Natural killer cell treated with Interleukin-12 subunit alpha and Interleukin-12 subunit beta and Interleukin-15 and Interleukin-18, amount 100 ng/mL, for 72 hours (primary cell): ENCODE results near the gene ZNF331. TPM values are rescaled to one million over a fixed set of nuclear protein-coding genes. Genes with fewer than 3 reads are reported as not detected.
"Not testable (repeated sequence)": the region's sequence is repeated elsewhere in the genome, so short reads cannot be mapped to it uniquely, and the experiment has no call there.

ENCODE experiments used
- ATAC-seq, 2 donors: fragments of 150-1000 bp; cut with Tn5 transposase in 1 of 2; sonication (Bioruptor Pico), chemical (Tn5 transposase) in 1 of 2; 2 replicates each; pipeline ENCODE4 v1.10.0; 2021
- DNase-seq: peaks from one replicate; pipeline ENCODE4 v3.0.0; 2022; ENCODE audit warnings: low spot score
- H3K27ac Mint-ChIP-seq, 2 donors: 1 replicate in 1 of 2; 2 replicates in 1 of 2; pipeline ENCODE4 v1.8.0; 2022; ENCODE audit warnings: mixed read lengths in 2 of 2, mild to moderate bottlenecking in 1 of 2, moderate library complexity in 1 of 2
- H3K27me3 Mint-ChIP-seq, 2 donors: 1 replicate in 1 of 2; 2 replicates in 1 of 2; pipeline ENCODE4 v1.8.0; 2022; ENCODE audit warnings: mixed read lengths in 2 of 2
- H3K36me3 Mint-ChIP-seq: one replicate; pipeline ENCODE4 v1.8.0; 2022; ENCODE audit warnings: mixed read lengths
- H3K4me1 Mint-ChIP-seq, 2 donors: 1 replicate in 1 of 2; 2 replicates in 1 of 2; pipeline ENCODE4 v1.8.0; 2022; ENCODE audit warnings: low read depth in 2 of 2, mixed read lengths in 2 of 2, mild to moderate bottlenecking in 1 of 2
- H3K4me3 Mint-ChIP-seq: one replicate; pipeline ENCODE4 v1.8.0; 2022; ENCODE audit warnings: mixed read lengths
- H3K9me3 Mint-ChIP-seq: 2 replicates; pipeline ENCODE4 v1.8.0; 2022; ENCODE audit warnings: mixed read lengths
- total RNA-seq, 2 donors: library from RNA; stranded (reverse); gene quantifications; one replicate each; pipeline ENCODE4 v1.2.3, GENCODE V29; 2022

Gene ZNF331
- total RNA-seq, 2 donors from 2014 or later, result 12.0 to 15.1 TPM

DNA sequence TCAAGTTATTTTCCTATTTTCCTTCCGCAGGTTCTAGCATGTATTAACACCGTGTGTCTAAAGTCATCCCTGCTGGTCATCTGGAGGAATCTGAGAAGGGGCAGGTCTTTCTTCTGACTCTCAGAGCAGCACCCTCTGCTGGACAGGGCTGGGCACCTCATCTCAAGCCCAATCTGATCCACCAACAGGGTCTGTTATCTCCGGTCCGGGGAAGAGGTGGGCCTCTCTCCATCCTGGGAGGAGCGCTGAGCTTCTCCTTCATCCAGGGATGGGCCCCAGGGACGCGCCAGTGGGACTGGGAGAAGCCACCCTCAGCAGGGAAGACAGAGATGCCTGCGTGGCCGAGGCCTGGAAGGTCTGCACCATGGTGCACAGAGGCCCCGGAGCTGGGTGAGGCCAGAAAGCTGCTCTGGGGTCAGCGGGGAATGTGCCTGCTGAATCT, 26.0 kb upstream of the ZNF331 start:
- peak; percentile 68 for DNase-seq
- Mint-ChIP-seq H3K27me3 (peaks cover 0 to 11% of the 10 kb centered on the region in 2 donors), H3K36me3 (no peaks in the 10 kb centered on the region), H3K9me3 (no peaks in the 10 kb centered on the region), H3K4me3 (no peak overlapping the region), H3K4me1 (no peaks in the 10 kb centered on the region), H3K27ac (no peak overlapping the region)
- peak; percentile 62 to 79 for ATAC-seq

DNA sequence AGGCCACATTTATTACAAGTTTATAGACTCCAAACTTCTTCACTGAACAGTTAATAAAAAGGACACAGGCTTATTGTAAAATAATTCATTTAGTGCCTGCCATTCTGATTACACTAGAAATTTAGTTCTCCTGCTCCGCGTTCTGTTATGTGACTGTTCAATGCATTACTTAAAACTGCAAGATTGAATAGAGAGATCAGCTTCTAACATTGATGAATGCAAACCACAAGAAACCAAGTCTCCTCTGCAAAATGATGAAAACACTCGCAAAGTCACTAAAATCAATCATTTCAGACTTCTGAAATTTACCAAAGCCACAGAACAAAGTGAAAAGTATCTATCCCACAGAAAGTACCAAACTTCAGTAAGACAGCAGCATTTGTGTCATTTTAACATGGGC, 22.9 kb upstream of the ZNF331 start:
- H3K27ac Mint-ChIP-seq, H3K27me3 Mint-ChIP-seq, H3K36me3 Mint-ChIP-seq, H3K4me1 Mint-ChIP-seq, H3K4me3 Mint-ChIP-seq, DNase-seq, ATAC-seq: not testable (repeated sequence)
- H3K9me3 Mint-ChIP-seq, result peaks cover 12% of the 10 kb centered on the region

DNA sequence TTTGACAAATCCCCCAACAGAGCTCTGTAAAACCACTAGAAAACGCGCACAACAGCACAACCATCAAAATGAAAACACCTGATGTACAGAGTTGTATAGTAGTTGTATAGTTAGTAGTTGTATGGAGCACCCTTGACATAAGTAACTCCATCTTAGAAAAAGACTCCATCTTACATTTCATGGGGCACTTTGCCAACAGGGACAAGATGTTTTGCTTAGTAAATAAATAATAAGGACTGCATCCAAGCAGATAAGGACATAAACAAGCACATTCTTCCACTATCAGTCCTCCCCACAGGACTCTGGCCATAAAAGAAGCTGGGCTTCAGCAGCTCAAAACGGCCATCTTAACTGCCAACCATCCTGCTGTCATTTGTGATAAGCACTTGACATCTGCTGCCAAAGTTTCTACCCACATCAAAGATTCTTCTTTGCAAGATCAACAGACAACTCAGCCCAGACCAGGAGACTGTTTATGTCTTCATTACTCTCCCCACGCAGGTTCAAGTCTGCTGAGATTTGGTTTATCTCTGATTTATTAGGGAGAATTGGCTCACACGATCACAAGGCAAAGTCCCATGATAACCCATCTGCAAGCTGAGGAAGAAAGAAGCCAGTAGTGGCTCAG, 20.7 kb upstream of the ZNF331 start:
- no peak for ATAC-seq
- no peak overlapping the region for H3K27ac Mint-ChIP-seq
- H3K4me3 Mint-ChIP-seq, result no peak overlapping the region
- H3K4me1 Mint-ChIP-seq, result peaks cover 17 to 20% of the 10 kb centered on the region in 2 donors
- DNase-seq, result no peak
- peaks cover 12% of the 10 kb centered on the region for H3K9me3 Mint-ChIP-seq
- H3K36me3 Mint-ChIP-seq, result peaks cover 15% of the 10 kb centered on the region
- H3K27me3 Mint-ChIP-seq, result no peaks in the 10 kb centered on the region

DNA sequence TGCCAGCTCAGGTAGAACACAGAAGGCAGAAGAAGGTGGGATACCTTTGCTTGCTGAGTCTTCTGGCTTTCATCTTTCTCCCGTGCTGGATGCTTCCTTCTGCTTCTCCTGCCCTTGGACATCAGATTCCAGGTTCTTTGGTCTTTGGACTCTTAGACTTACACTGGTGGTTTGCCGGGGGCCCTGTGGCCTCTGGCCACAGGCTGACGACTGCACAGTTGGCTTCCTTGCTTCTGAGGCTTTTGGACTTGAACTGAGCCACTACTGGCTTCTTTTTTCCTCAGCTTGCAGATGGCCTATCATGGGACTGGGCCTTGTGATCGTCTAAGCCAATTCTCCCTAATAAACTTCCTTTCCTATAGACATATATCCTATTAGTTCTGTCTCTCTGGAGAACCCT, 19.8 kb upstream of the ZNF331 start:
- Mint-ChIP-seq H3K4me1 (peaks cover 22% of the 10 kb centered on the region in 2 donors), H3K27ac (no peak overlapping the region), H3K4me3 (no peak overlapping the region), H3K27me3 (no peaks in the 10 kb centered on the region), H3K36me3 (peaks cover 20% of the 10 kb centered on the region), H3K9me3 (peaks cover 12% of the 10 kb centered on the region)
- DNase-seq (no peak), ATAC-seq (no peak)

DNA sequence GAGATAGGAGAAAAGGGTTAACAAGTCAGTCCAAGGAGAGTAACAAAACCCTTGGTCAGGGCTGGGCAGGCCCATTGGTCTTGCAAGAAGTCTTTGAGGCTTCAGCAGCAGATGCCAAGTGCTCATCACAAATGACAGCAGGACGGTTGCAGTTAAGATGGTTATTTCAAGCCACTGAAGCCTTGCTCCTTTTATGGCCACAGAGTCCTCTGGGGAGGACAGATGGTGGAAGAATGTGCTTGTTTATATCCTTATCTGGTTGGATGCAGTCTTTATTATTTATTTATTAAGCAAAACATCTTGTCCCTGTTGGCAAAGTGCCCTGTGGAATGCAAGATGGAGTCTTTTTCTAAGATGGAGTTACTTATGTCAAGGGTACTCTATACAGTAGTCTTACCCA, 19.2 kb upstream of the ZNF331 start:
- Mint-ChIP-seq H3K27me3 (no peaks in the 10 kb centered on the region), H3K4me1 (peaks cover 22% of the 10 kb centered on the region in 2 donors), H3K4me3 (peak overlapping the region; percentile 15), H3K9me3 (peaks cover 12% of the 10 kb centered on the region), H3K36me3 (peaks cover 24% of the 10 kb centered on the region), H3K27ac (peak overlapping the region in 1 of 2 donors; percentile 1)
- ATAC-seq (no peak), DNase-seq (no peak)

DNA sequence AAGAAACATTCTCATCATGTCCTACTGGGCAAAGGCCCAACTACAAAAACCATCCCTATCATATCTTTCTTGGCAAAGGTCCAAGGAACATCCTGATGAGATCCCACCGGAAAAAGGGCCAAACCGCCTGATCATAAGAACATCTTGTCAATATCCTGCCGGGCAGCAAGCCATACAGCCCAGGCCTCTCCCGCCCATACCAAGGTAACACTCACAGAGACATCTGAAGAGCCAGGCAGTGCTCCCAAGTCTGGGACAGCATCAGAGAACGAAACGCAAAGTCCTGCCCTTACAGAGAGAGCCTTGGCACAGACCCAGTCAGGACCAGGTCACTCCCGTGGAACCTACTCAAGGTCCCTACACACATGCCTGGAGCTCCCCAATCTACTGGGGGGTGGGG, 18.5 kb upstream of the ZNF331 start:
- peaks cover 14% of the 10 kb centered on the region for H3K9me3 Mint-ChIP-seq

DNA sequence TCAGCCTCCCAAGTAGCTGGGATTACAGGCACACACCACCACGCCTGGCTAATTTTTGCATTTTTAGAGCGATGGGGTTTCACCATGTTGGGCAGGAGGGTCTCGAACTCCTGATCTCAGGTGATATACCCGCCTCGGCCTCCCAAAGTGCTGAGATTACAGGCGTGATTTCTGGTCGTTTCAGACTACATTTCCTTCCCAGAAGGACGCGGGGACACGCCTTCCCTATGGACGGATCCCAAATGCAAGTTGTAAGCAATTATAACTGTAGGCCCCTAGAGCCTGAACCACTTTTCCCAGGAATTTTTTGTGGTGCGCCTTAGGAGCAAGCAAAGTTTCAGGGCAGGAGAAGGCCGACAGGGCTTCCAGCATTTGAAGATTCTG, 17.8 kb upstream of the ZNF331 start:
- ATAC-seq, result no peak
- Mint-ChIP-seq H3K9me3 (peaks cover 14% of the 10 kb centered on the region), H3K27ac (peak overlapping the region; percentile 94 to 95), H3K4me1 (peaks cover 22% of the 10 kb centered on the region in 2 donors), H3K36me3 (peaks cover 34% of the 10 kb centered on the region), H3K27me3 (no peaks in the 10 kb centered on the region), H3K4me3 (peak overlapping the region; percentile 100)
- DNase-seq, result no peak

More for the DNA sequence above, 18.5 kb upstream of the ZNF331 start:
- Mint-ChIP-seq H3K27ac (peak overlapping the region in 1 of 2 donors; percentile 1), H3K4me1 (peaks cover 22% of the 10 kb centered on the region in 2 donors), H3K4me3 (peak overlapping the region; percentile 15), H3K27me3 (no peaks in the 10 kb centered on the region), H3K36me3 (peaks cover 31% of the 10 kb centered on the region)
- DNase-seq (no peak), ATAC-seq (no peak)

DNA sequence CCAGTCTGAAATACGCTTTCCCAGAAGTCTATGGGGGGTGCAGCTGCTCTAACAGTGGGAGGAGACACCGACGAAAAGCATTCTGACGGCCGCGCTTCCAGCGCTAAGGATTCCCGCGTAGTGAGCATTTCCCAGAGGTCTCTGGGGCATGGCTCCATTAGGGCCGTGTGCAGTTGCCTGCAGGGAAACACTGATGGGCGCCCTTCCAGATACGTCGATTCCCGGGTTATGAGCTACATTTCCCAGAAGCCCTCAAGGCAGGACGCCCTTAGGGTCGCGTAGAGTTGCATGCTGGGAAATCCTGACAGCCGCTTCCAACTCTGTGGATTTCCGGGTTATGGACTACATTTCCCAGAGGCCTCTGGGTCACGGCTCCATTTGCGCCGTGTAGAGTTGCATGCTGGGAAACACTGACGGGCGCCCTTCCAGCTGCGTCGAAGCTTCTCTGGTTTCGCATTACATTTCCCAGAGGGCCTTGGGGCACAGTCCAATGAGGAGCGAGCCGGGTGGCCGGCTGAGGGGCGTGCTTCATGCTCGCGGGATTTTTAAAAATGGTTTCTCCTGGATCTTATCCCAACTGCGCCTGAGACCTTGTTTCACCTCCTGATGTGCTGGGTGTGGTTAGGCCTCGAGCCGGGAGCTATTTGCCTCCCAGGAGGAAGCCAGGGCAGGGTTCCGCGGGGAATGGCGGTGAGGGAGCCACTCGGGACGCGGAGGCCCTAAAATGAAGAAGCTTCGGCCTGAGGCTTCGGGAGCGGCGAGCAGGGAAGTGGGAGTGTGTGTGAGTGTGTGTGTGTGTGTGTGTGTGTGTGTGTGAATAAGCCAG, 17.2 kb upstream of the ZNF331 start:
- peak; percentile 100 for ATAC-seq
- Mint-ChIP-seq H3K27me3 (no peaks in the 10 kb centered on the region), H3K9me3 (peaks cover 20% of the 10 kb centered on the region), H3K4me1 (peaks cover 22% of the 10 kb centered on the region in 2 donors), H3K27ac (peak overlapping the region; percentile 94 to 95), H3K4me3 (peak overlapping the region; percentile 100), H3K36me3 (peaks cover 40% of the 10 kb centered on the region)
- DNase-seq, result peak; percentile 93

DNA sequence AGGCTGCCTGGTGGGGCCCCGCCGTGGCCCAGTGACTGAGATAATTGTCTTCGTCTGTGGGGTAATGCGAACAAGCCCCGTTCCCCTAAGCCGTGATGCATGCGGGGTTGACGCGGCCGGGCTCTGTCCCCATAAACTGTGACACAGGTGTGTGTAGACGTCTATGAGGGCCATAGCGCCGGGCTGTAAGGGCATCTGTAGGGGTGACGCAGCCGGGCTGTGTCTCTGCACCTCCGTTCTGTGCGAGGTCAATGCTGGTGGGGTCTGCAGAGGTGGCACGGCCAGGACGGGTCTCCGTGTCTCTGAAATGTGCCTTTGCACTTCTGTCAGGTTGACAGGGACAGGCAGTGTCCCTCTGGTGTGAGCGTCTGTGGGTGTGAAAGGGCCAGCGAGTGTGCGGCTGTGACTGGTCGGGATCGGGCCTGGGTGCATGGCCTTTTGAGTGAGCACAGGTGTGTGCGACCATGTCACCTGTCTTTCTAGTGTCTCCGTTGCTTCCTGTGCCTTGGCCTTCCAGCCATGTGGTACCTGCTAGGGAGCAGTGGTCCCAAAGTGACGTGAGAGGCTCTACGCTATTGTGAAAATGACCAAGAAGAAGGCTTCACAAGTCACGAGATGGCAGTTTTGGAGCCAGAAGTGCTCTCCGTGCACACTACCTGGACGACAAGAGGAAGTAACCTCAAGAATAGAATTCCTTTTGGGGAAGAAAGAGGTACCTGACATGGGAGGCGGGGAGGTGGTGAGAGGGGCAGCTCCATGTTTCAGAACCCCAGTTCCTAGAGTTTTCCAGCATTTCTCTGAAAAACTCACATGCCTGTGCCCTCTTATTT, 16.4 kb upstream of the ZNF331 start:
- Mint-ChIP-seq H3K36me3 (peaks cover 47% of the 10 kb centered on the region), H3K4me3 (peak overlapping the region; percentile 100), H3K27me3 (no peaks in the 10 kb centered on the region), H3K9me3 (peaks cover 25% of the 10 kb centered on the region), H3K27ac (peak overlapping the region; percentile 94 to 95), H3K4me1 (peaks cover 22% of the 10 kb centered on the region in 2 donors)
- DNase-seq (no peak), ATAC-seq (no peak)

DNA sequence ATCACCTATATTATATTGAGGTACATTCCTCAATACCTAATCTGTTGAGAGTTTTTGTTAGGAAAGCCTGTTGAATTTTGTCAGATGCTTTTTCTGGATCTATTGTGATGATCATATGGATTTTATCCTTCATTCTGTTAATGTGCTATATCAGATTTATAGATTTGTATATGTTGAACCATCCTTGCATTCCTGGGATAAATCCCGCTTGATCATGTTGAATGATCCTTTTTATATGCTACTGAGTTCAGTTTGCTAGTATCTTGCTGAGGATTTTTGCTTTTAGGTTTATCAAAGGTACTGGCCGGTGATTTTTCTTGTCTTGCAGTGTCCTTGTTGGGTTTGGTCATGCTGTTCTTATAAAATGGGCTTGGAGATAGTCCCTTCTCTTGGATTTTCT, 12.0 kb upstream of the ZNF331 start:
- Mint-ChIP-seq H3K9me3 (peaks cover 16% of the 10 kb centered on the region), H3K4me1 (peaks cover 12 to 15% of the 10 kb centered on the region in 2 donors), H3K4me3 (no peak overlapping the region), H3K27ac (no peak overlapping the region), H3K36me3 (peaks cover 38% of the 10 kb centered on the region), H3K27me3 (no peaks in the 10 kb centered on the region)
- no peak for DNase-seq
- ATAC-seq, result no peak

DNA sequence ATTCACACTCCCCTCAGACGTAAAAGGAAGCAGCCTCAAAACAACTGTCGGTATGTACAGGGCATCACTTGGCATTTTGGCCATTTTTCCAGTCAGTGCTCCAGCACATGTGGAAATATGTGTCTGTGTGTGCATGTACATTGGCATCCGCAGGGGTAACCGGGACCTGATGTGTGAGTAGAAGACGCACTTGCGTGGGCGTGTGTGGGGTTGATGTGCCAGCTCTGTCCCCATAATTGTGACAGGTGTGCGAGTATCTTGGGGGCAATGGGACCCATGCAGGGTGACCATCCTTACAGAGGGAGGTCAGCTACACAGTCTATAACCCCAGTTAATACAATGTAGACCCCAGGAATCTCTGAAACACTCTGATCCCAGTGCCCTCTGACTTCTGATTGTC, 7.3 kb upstream of the ZNF331 start:
- DNase-seq (no peak), ATAC-seq (no peak)
- Mint-ChIP-seq H3K4me1 (no peaks in the 10 kb centered on the region), H3K36me3 (peaks cover 14% of the 10 kb centered on the region), H3K27ac (no peak overlapping the region), H3K27me3 (no peaks in the 10 kb centered on the region), H3K9me3 (peaks cover 9% of the 10 kb centered on the region), H3K4me3 (no peak overlapping the region)

DNA sequence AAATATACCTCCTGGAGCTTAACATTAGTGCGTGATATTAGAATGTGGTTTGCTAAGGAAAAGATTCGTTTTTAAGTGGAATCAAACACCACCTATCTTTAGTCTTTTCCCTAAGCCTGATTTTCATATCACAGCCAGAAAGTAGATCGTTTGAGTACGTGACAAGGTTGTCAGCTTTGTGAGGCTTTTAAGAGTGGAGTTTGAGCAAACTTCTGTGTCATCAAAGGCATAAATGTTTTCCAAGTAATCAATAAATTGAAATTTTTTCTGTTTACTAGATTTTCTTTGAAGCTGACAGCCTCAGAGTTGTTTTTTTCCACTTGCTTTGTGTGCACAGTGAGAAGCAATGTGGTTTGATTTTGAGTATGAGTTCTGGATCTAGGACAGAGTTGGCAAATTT, 6.5 kb upstream of the ZNF331 start:
- no peak overlapping the region for H3K27ac Mint-ChIP-seq
- peaks cover 2% of the 10 kb centered on the region for H3K9me3 Mint-ChIP-seq
- no peak for DNase-seq
- no peak overlapping the region for H3K4me3 Mint-ChIP-seq
- ATAC-seq, result no peak
- no peaks in the 10 kb centered on the region for H3K27me3 Mint-ChIP-seq
- peaks cover 6% of the 10 kb centered on the region for H3K36me3 Mint-ChIP-seq
- H3K4me1 Mint-ChIP-seq, result peaks cover 4 to 5% of the 10 kb centered on the region in 2 donors

DNA sequence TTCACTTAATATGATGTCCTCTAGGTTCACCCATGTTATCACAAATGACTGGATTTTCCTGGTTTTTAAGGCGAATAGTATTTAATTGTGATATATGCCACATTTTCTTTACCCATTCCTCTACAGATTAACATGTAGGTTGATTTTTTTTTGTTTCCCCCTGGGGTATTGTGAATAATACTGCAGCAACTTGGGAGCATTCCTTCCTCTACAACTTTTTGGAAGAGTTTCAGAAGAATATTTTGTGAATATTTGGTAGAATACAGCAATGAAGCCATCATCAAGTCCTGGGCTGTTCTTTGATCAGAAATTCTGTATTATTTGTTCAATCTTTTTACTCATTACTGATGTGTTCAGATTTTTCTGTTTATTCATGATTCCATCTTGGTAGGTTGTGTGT, 5.6 kb upstream of the ZNF331 start:
- peaks cover 4 to 6% of the 10 kb centered on the region in 2 donors for H3K4me1 Mint-ChIP-seq
- no peak for ATAC-seq
- H3K27ac Mint-ChIP-seq, result no peak overlapping the region
- peaks cover 6% of the 10 kb centered on the region for H3K36me3 Mint-ChIP-seq
- H3K27me3 Mint-ChIP-seq, result no peaks in the 10 kb centered on the region
- no peaks in the 10 kb centered on the region for H3K9me3 Mint-ChIP-seq
- no peak for DNase-seq
- no peak overlapping the region for H3K4me3 Mint-ChIP-seq

DNA sequence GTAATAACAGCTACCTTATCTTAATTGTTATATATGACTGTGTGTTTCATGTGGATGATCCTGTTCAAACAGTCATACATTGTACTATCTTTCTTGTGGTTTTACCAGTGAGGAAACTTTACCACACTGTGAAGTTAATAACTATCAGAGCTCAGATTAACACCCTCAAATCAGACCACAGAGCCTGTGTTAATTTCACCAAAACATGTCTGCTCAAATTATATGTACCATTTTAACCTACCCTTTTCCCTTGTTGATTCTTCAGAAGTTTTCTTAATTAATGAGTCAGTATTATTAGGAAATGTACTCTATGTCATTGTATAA, 1.8 kb upstream of the ZNF331 start:
- peak overlapping the region; percentile 28 for H3K4me3 Mint-ChIP-seq
- no peak for ATAC-seq

More for the DNA sequence above, 1.8 kb upstream of the ZNF331 start:
- DNase-seq, result no peak
- peaks cover 18 to 20% of the 10 kb centered on the region in 2 donors for H3K4me1 Mint-ChIP-seq
- H3K36me3 Mint-ChIP-seq, result peaks cover 11% of the 10 kb centered on the region
- no peaks in the 10 kb centered on the region for H3K27me3 Mint-ChIP-seq
- H3K9me3 Mint-ChIP-seq, result no peaks in the 10 kb centered on the region
- peak overlapping the region; percentile 42 to 54 for H3K27ac Mint-ChIP-seq
